ENCODE results near the gene SLITRK3.
"Not testable (repeated sequence)": the region's sequence is repeated elsewhere in the genome, so short reads cannot be mapped to it uniquely, and the experiment has no call there.

Gene SLITRK3

DNA sequence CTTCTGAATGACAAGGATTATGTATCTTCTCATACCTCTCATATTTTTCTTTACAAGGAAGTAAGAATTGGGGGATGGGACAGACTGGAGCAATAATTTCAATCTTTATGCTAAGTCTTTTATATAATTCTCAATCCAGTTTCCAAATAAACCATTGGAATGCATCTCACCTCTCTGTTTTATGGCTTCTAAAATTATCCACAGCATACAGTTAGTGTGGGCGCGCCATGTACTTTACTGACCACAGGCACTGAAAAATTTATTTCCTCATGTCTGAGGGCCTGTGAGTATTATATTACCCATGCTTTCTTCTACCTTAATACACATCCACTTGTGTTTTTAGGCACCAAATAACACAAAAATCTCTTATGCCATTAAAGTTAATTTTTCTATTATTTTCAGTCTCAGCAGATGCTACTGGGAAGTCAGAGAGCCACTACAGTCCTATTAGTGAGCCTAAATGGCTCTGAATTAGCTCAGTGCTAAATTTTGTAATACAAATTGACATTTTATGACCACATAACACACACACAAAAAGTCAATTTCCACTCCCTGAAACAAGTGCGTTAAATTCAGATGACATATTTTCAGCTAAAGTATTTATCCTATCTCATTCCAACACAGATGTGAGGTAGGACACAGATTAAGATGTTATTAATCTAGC is 39.3 kb downstream of the SLITRK3 start:
- no peaks in the 10 kb centered on the region for H3K36me3 ChIP-seq (ENCODE audit: control insufficient read depth in 2 of 2, insufficient read depth in 2 of 2, low read length in 2 of 2)
- H3K9ac ChIP-seq (ENCODE audit: low read depth in 1 of 2, low read length in 2 of 2) = no peak overlapping the region
- peaks cover 2 to 22% of the 10 kb centered on the region in 2 donors for H3K4me1 ChIP-seq (ENCODE audit: control insufficient read depth in 2 of 2, insufficient read depth in 2 of 2, low read length in 2 of 2)
- no peaks in the 10 kb centered on the region for H3K9me3 ChIP-seq (ENCODE audit: control insufficient read depth in 2 of 2, low read length in 2 of 2)
- H3K4me3 ChIP-seq (ENCODE audit: low read length in 2 of 2) = peak overlapping the region; percentile 56 to 66
- H3K27me3 ChIP-seq (ENCODE audit: control insufficient read depth in 2 of 2, insufficient read depth in 2 of 2, low read length in 2 of 2) = no peaks in the 10 kb centered on the region
- peak overlapping the region in 1 of 2 donors; percentile 12 for H3K27ac ChIP-seq (ENCODE audit: low read depth in 2 of 2, low read length in 2 of 2)

GRCh38 chr3:165148876-165149441 is 47.2 kb downstream of the SLITRK3 start:
- Histone ChIP-seq H3K4me3 (ENCODE audit: low read length in 2 of 2) (peak overlapping the region in 1 of 2 donors; percentile 1), H3K4me1 (ENCODE audit: control insufficient read depth in 2 of 2, insufficient read depth in 2 of 2, low read length in 2 of 2) (peaks cover 2 to 12% of the 10 kb centered on the region in 2 donors), H3K9ac (ENCODE audit: low read depth in 1 of 2, low read length in 2 of 2) (no peak overlapping the region), H3K27ac (ENCODE audit: low read depth in 2 of 2, low read length in 2 of 2) (peak overlapping the region; percentile 20 to 23), H3K9me3 (ENCODE audit: control insufficient read depth in 2 of 2, low read length in 2 of 2) (no peaks in the 10 kb centered on the region), H3K27me3 (ENCODE audit: control insufficient read depth in 2 of 2, insufficient read depth in 2 of 2, low read length in 2 of 2) (no peaks in the 10 kb centered on the region), H3K36me3 (ENCODE audit: control insufficient read depth in 2 of 2, insufficient read depth in 2 of 2, low read length in 2 of 2) (peaks cover 0 to 3% of the 10 kb centered on the region in 2 donors)

GRCh38 chr3:165144271-165144670 is 51.9 kb downstream of the SLITRK3 start:
- H3K9me3 ChIP-seq (ENCODE audit: control insufficient read depth in 2 of 2, low read length in 2 of 2) = no peaks in the 10 kb centered on the region
- H3K4me1 ChIP-seq (ENCODE audit: control insufficient read depth in 2 of 2, insufficient read depth in 2 of 2, low read length in 2 of 2) = peaks cover 0 to 8% of the 10 kb centered on the region in 2 donors
- H3K4me3 ChIP-seq (ENCODE audit: low read length in 2 of 2) = no peak overlapping the region
- H3K9ac ChIP-seq (ENCODE audit: low read depth in 1 of 2, low read length in 2 of 2) = no peak overlapping the region
- H3K27ac ChIP-seq (ENCODE audit: low read depth in 2 of 2, low read length in 2 of 2) = no peak overlapping the region
- peaks cover 3 to 4% of the 10 kb centered on the region in 2 donors for H3K36me3 ChIP-seq (ENCODE audit: control insufficient read depth in 2 of 2, insufficient read depth in 2 of 2, low read length in 2 of 2)
- H3K27me3 ChIP-seq (ENCODE audit: control insufficient read depth in 2 of 2, insufficient read depth in 2 of 2, low read length in 2 of 2) = no peaks in the 10 kb centered on the region

- H3K27ac ChIP-seq (ENCODE audit: low read depth in 2 of 2, low read length in 2 of 2); H3K9ac ChIP-seq (ENCODE audit: low read depth in 1 of 2, low read length in 2 of 2); H3K4me3 ChIP-seq (ENCODE audit: low read length in 2 of 2); H3K27me3 ChIP-seq (ENCODE audit: control insufficient read depth in 2 of 2, insufficient read depth in 2 of 2, low read length in 2 of 2); H3K36me3 ChIP-seq (ENCODE audit: control insufficient read depth in 2 of 2, insufficient read depth in 2 of 2, low read length in 2 of 2); H3K4me1 ChIP-seq (ENCODE audit: control insufficient read depth in 2 of 2, insufficient read depth in 2 of 2, low read length in 2 of 2); H3K9me3 ChIP-seq (ENCODE audit: control insufficient read depth in 2 of 2, low read length in 2 of 2): not testable (repeated sequence)
Measured at GRCh38 chr3:165139918-165140317, 56.3 kb downstream of the SLITRK3 start.
